Activated CD8-positive, alpha-beta memory T cell treated with anti-CD3 and anti-CD28 coated beads, Interleukin-2, amount 10 ng/mL, durations not matched to agents 7 days and 5 days (primary cell): ENCODE measurements around the gene SCN3A. TPM values are rescaled to one million over a fixed set of nuclear protein-coding genes. Genes with fewer than 3 reads are reported as not detected.

Experiments used
- ATAC-seq: fragments of 150-1000 bp; cut with Tn5 transposase; one replicate; pipeline ENCODE4 v1.10.0; 2021; ENCODE audit warnings: moderate library complexity
- CTCF ChIA-PET: fragments of 350-600 bp; sonication (Branson Sonifier 250); formaldehyde crosslinking; loops from one replicate; lab custom pipeline; 2021; ENCODE audit warnings: antibody characterized with exemption; lab: Charles Lee
- DNase-seq: peaks from one replicate; pipeline ENCODE4 v3.0.0-alpha.2; 2020
- H3K27ac Mint-ChIP-seq: one replicate; pipeline ENCODE4 v1.8.0; 2021; ENCODE audit warnings: mild to moderate bottlenecking, mixed read lengths
- H3K27me3 Mint-ChIP-seq: one replicate; pipeline ENCODE4 v1.8.0; 2021; ENCODE audit warnings: mixed read lengths
- H3K36me3 Mint-ChIP-seq: one replicate; pipeline ENCODE4 v1.8.0; 2021; ENCODE audit warnings: mild to moderate bottlenecking, mixed read lengths
- H3K4me1 Mint-ChIP-seq: one replicate; pipeline ENCODE4 v1.8.0; 2021; ENCODE audit warnings: mixed read lengths
- H3K4me3 Mint-ChIP-seq: one replicate; pipeline ENCODE4 v1.8.0; 2021; ENCODE audit warnings: mild to moderate bottlenecking, moderate library complexity, mixed read lengths
- H3K9me3 Mint-ChIP-seq: one replicate; pipeline ENCODE4 v1.8.0; 2022; ENCODE audit warnings: low read depth, mixed read lengths
- total RNA-seq, 2 experiments: library from RNA; stranded (reverse); gene quantifications; one replicate each; pipeline ENCODE4 v1.2.3, GENCODE V29; 2021

SCN3A gene
- total RNA-seq, 2 experiments from 2014 or later: 0.07 TPM; not detected in 1

DNA sequence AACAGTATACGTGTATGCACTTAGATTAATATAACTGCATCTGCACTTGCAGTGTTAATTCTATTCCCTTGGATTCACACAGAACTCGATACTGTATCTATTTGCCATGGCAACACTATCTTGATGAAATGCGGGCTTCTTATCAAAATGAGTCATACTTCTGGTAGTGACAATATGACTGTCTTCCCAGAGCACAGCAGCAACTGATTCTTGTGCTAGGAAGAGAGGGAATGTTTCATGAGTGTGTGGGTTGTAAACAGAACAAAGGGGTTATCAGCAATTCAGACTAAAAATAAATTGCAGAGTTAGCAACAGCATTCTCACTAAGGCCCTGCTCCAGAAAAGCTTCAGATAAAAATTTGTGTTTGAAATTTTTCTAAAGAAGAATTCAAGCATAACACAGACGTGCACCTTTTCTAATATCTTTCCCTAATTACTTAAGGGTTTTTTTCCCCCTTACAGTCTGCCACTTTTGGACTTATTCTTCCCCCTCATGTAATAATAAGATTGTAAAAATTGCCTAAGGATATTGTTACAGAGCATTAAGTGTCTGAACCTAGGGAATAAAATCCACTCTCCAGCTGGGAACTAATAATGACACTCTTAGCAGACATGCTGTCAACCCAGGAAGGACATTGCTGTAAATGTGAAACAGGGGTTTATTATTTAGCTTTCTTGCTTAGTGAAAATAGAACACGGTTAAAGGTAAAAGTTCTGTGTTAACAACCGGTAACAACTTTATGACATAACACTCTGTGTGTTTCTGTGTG, 148.6 kb downstream of the SCN3A start:
- H3K9me3 Mint-ChIP-seq: no peaks in the 10 kb centered on the region
- CTCF ChIA-PET: no interaction called here
- DNase-seq (no peak), ATAC-seq (peak; percentile 71)
- no peaks in the 10 kb centered on the region for H3K36me3 Mint-ChIP-seq
- no peak overlapping the region for H3K4me3 Mint-ChIP-seq
- H3K4me1 Mint-ChIP-seq: peaks cover 7% of the 10 kb centered on the region
- H3K27ac Mint-ChIP-seq: no peak overlapping the region
- no peaks in the 10 kb centered on the region for H3K27me3 Mint-ChIP-seq

DNA sequence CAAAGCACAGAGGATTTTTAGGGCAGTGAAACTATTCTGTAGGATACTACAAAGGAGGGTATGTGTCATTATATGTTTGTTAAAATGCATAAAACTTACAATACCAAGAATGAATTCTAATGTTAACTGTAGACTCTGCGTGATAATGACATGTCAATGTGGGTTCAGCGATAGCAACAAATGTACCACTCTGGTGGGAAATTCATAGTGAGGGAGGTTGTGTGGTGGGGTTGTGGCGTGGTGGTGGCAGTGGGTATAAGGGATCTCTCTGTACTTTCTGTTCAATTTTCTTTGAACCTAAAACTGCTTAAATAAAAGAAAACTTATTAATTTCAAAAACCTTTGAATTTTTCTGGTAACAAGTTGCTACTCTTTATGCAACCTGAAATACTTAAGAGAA, 149.2 kb downstream of the SCN3A start:
- H3K27me3 Mint-ChIP-seq: no peaks in the 10 kb centered on the region
- H3K9me3 Mint-ChIP-seq: no peaks in the 10 kb centered on the region
- ATAC-seq: peak; percentile 23
- H3K27ac Mint-ChIP-seq: no peak overlapping the region
- peaks cover 7% of the 10 kb centered on the region for H3K4me1 Mint-ChIP-seq
- H3K36me3 Mint-ChIP-seq: no peaks in the 10 kb centered on the region
- no peak overlapping the region for H3K4me3 Mint-ChIP-seq
- DNase-seq: no peak
- CTCF ChIA-PET: no interaction called here

DNA sequence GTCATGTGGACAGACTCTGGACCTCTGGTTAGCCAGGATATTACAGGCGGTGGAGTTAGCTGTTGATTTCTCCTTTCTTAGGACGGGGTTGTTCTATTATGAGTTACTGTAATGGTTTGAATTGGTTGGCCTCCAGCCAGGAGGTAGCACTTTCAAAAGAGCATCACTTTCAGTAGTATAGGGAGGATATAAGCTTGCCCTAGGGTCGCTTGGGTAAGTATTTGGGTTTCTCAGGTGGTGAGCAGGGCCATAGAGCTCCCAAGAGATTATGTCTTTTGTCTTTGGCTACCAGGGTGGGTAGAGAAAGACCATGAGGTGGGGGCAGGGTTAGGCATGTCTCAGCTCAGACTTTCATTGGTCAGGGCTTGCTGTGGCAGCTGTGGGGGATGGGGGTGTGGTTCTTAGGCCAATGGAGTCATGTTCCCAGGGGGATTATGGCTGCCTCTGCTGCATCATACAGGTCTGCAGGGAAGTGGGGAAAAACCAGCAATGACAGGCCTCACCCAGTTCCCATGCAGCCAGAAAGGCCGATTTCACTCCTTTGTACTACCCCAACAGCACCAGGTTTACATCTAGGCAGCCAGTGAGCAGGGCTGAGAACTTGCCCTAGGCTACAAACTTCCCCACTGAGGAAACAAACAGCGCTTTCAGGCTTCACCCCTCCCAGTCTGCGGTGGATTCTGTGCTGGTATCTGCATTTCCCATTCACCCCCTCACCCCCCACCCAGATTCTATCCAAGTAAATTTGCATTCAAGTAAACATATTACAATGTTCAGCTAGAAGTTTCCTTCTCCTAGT, 159.1 kb downstream of the SCN3A start:
- Mint-ChIP-seq H3K4me3 (no peak overlapping the region), H3K27ac (no peak overlapping the region), H3K36me3 (no peaks in the 10 kb centered on the region), H3K9me3 (no peaks in the 10 kb centered on the region), H3K27me3 (no peaks in the 10 kb centered on the region), H3K4me1 (no peaks in the 10 kb centered on the region)
- CTCF ChIA-PET: no interaction called here
- DNase-seq (no peak), ATAC-seq (no peak)

Other genes starting within 250 kb of the SCN3A start
- not detected for gene SLC38A11, start 248.5 kb downstream of the SCN3A start, total RNA-seq
- gene SCN2A, start 35.4 kb upstream of the SCN3A start, total RNA-seq: under 1 TPM in 1 of 2 experiments, not detected in 1; 0.21 TPM